ENCODE data around the gene FAM76A.

DNA sequence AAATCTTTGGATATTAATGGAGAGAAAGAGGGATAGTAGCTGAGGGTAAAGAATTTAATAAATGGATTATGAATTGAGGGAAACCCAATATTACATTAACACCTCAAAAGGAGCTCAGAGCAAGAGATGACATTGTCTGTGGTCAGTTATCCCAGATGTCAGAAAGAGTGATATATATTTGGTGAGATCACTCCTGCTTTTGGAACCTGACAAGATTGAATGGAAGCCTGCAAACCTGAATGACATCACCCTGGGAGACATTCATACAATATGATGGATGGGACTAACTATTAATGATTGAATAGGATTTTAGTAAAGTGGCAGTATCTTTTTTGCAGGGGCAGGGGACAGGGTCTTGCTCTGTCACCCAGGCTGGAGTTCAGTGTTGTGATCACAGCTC, 47.0 kb upstream of the FAM76A start:
- TF ChIP-seq POLR2A (IDR thresholded peaks at IDR 0.05; ENCODE audit: low read depth, low read length) (no peak), FOS (IDR thresholded peaks at IDR 0.05; ENCODE audit: borderline replicate concordance, insufficient read depth, low read length) (no peak), POLR2AphosphoS5 (IDR thresholded peaks at IDR 0.05; ENCODE audit: insufficient read depth, low read depth, low read length) (no peak), MYC (IDR thresholded peaks at IDR 0.05; ENCODE audit: low read depth, low read length) (no peak), EZH2 (IDR thresholded peaks at IDR 0.05; ENCODE audit: borderline replicate concordance, low read depth, low read length, severe bottlenecking) (no peak)
- TF ChIP-seq, protein P1, sequence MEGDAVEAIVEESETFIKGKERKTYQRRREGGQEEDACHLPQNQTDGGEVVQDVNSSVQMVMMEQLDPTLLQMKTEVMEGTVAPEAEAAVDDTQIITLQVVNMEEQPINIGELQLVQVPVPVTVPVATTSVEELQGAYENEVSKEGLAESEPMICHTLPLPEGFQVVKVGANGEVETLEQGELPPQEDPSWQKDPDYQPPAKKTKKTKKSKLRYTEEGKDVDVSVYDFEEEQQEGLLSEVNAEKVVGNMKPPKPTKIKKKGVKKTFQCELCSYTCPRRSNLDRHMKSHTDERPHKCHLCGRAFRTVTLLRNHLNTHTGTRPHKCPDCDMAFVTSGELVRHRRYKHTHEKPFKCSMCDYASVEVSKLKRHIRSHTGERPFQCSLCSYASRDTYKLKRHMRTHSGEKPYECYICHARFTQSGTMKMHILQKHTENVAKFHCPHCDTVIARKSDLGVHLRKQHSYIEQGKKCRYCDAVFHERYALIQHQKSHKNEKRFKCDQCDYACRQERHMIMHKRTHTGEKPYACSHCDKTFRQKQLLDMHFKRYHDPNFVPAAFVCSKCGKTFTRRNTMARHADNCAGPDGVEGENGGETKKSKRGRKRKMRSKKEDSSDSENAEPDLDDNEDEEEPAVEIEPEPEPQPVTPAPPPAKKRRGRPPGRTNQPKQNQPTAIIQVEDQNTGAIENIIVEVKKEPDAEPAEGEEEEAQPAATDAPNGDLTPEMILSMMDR (IDR thresholded peaks at IDR 0.05; ENCODE audit: extremely low read depth in 1 of 2, insufficient read depth in 1 of 2, low read depth in 1 of 2, low read length in 2 of 2), result no peak
- TF ChIP-seq, protein P2, sequence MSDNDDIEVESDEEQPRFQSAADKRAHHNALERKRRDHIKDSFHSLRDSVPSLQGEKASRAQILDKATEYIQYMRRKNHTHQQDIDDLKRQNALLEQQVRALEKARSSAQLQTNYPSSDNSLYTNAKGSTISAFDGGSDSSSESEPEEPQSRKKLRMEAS (IDR thresholded peaks at IDR 0.05; ENCODE audit: insufficient read depth, insufficient read length), result no peak
